ENCODE results near the gene CAVIN4.

- TF ChIP-seq EZH2 (IDR thresholded peaks at IDR 0.05) = no peak
- TF ChIP-seq POLR2AphosphoS5 (IDR thresholded peaks at IDR 0.05; ENCODE audit: borderline replicate concordance, low read depth, low read length) = no peak
- no peak for TF ChIP-seq FOXP2 (optimal IDR thresholded peaks at IDR 0.05; ENCODE audit: control extremely low read depth, extremely low read length, insufficient read depth)
These were observed 22.7 kb downstream of the CAVIN4 start for GRCh38 chr9:100600521-100601079.
